GM12875 (cell line): ENCODE results near the gene NPAS2.

Experiments used
- H3K4me3 ChIP-seq: one replicate; pipeline ENCODE4 v1.5.1; 2011; ENCODE audit warnings: low read depth, low read length, control low read depth
- TF ChIP-seq, protein P1 (sequence below): IDR thresholded peaks from 2 replicates; pipeline ENCODE4 v1.5.1; 2011; ENCODE audit warnings: low read depth, mild to moderate bottlenecking, control low read depth, inconsistent platforms, low read length, moderate library complexity, borderline replicate concordance; ENCODE audit not compliant: insufficient read depth

The NPAS2 gene

DNA sequence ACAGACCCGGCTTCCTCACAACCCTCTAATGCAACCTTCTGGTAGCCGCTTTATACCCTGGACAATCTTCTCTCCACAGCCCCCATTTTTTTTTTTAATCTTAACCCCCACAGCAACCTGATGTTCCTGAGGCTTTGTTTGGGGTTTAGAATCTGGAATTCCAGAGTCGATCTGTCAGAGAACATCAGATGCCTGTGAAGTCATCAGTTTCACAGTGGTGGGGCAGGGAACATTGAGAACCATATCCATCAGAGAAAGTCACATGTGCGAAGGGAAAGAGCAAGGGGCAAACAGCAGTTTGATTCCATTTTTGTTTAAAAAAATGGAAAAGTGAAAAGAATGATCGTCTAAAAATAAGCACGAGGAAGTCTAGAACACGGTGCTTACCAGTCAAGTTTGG lies 20.6 kb downstream of the NPAS2 start:
- TF ChIP-seq, protein P1, sequence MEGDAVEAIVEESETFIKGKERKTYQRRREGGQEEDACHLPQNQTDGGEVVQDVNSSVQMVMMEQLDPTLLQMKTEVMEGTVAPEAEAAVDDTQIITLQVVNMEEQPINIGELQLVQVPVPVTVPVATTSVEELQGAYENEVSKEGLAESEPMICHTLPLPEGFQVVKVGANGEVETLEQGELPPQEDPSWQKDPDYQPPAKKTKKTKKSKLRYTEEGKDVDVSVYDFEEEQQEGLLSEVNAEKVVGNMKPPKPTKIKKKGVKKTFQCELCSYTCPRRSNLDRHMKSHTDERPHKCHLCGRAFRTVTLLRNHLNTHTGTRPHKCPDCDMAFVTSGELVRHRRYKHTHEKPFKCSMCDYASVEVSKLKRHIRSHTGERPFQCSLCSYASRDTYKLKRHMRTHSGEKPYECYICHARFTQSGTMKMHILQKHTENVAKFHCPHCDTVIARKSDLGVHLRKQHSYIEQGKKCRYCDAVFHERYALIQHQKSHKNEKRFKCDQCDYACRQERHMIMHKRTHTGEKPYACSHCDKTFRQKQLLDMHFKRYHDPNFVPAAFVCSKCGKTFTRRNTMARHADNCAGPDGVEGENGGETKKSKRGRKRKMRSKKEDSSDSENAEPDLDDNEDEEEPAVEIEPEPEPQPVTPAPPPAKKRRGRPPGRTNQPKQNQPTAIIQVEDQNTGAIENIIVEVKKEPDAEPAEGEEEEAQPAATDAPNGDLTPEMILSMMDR, result no peak

DNA sequence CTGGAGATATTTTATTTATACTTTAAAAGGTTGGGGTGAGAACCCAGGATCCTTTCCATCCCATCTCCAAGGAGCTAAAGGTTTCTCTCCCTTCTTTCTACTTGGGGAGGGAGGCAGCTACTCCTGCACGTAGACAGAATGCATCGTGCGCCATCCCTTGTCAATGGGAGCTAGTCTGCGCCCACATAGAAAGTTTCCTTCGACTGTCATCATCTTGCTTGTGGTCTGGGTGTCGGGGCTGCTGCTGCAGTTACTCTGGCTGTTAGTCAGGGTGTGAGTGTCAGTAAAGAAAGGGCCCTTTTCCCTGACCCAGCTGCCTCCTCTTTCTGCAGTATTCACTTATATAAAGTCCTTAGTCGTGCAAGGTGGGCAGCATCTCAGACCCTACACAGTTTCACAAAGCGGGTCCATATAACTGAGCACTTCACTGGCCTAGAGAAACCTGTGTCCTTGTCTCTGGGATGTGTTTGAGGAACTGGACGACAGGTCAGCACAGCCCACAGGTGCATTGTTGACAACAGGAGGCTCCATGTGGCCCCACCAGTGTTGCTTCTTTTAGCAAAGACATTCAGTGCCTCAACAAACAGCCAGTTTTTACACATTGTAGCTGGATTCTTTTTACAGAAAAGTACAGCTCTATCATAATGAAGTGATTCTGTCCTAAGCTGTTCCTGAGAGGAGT lies 22.4 kb downstream of the NPAS2 start:
- H3K4me3 ChIP-seq, result no peak overlapping the region
- TF ChIP-seq, protein P1, result no peak

More for the DNA sequence above, 20.6 kb downstream of the NPAS2 start:
- no peak overlapping the region for H3K4me3 ChIP-seq

DNA sequence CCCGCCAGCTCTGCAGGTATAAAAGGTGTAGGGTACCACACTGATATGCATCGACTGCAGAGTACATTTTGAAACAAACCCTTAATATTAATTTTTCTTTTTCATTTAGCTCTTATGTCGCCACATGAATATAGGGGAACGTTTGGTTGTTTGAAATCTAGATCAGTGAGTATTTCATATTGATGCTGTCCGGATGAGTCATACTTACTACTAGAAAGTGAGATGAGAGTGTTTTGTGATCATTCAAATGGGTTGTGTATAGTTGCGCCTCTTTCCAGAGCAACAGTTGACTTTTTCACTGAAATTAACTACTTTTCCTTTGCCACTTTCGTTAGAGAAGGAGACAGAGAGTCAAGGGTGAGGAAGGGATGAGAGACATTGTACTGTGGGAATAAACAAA lies 24.6 kb downstream of the NPAS2 start:
- TF ChIP-seq, protein P1, result no peak
- no peak overlapping the region for H3K4me3 ChIP-seq

DNA sequence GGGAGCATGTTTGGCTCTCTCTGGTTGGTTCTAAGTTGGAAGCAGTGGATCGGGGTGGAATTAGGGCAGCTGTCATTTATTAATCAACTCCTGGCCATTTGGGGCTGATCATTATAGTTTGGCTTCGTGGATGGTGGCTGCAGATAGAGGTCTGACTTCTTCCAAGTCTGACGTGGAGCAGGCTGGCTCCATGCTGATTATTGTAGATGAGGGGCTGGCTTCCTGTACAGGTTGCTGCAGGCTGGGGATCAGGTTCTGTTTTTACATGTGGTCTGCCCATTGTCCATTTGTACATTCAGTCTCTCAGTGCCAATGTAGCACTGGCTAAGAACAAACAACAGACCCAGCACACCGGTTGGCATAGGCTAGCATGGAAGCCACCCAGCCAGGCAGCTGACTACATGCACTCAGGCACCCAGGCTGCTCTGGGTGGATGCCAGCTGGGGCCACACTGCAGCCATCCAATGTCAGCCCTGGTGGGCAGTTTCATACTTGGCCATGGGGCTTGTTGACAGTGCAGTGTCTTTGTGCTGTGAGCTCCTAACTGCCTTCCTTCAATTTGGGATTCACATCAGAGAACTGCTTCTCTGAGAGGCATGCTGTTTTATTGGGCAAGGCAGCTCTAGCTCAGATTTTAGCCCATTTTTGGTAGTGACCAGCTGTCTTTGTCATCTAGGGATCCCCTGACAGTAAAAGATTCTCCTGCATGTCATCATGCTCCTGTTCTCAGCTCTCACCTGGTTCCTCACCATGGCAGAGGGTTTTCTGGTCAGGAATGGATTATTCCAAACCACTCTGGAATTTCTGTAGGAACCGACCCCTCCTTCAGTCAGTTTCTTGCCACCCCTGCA lies 25.4 kb downstream of the NPAS2 start:
- H3K4me3 ChIP-seq, result no peak overlapping the region
- TF ChIP-seq, protein P1, result no peak

DNA sequence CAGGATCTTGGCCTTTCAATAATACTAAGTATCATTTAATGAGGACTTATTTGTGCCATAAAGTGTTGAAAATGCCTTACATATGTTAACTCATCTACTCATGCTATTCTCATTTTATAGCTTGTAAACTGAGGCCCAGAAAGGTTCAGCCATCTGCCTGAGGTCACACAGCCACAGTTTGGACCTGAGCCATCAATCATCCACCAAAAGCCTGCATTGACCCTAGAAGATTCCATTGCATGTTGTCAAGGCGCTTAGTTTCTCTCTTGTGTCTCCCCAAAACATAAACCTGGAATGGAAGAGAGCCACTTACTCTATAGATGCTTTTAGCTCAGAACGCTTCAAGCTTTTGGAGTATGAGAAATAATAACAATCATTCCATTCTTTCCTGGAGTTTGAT lies 26.8 kb downstream of the NPAS2 start:
- no peak overlapping the region for H3K4me3 ChIP-seq
- TF ChIP-seq, protein P1, result no peak

DNA sequence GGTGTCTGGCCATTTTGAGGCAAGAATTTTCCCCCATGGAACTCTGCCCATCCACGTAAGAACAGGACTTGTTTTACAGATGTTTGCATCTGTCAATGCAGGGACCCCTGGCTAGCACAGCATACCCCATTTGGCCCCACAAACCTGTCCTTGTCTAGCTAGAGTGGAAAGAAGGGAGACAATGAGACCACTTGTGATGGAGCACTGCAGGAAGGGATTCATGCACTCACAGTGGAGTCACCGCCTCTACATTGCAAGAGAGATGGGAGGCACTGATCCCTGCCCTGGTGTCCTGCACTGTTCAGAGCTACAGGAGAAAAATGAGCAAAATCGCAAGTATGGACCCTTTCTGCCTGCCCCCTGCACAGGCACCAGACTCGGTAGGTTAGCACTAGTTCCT lies 32.5 kb downstream of the NPAS2 start:
- TF ChIP-seq, protein P1, result no peak
- H3K4me3 ChIP-seq, result no peak overlapping the region
